GM23248 (cell line): ENCODE data around the gene HRK.

Experiments
- EZH2 ChIP-seq: fragments of 200-600 bp; sonication (generic); IDR thresholded peaks from 2 replicates; pipeline ENCODE4 v1.6.1; 2018; ENCODE audit warnings: antibody characterized with exemption, mild to moderate bottlenecking; ENCODE audit not compliant: insufficient read depth, poor library complexity, severe bottlenecking
- EZH2phosphoT487 ChIP-seq: fragments of 200-600 bp; sonication (generic); IDR thresholded peaks from 2 replicates; pipeline ENCODE4 v1.6.1; 2018; ENCODE audit warnings: antibody characterized with exemption, moderate library complexity, mild to moderate bottlenecking, low read depth; ENCODE audit not compliant: insufficient read depth

DNA sequence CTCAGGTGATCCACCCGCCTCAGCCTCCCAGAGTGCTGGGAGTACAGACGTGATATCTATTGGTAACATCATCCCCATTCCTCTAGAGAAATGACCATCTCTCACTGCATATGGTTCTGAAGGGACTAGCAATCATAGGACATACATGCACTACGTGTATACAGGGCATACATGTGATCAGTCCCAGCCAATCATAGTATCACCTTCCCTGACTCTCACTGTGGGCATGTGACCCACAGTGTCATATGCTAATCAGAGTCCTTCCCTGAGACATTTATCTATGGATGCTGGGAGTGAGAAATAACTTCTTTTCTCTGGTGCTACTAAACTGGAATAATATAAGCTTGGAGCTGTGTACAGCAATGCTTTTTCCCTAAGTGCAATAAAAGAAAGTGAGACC is 17.4 kb upstream of the HRK start:
- TF ChIP-seq EZH2 (no peak), EZH2phosphoT487 (no peak)
